CD4-positive, alpha-beta T cell treated with Interleukin-17A for 4 hours (primary cell): Measurements from ENCODE around the gene LAG3.

Experiments used
- DNase-seq: peaks from one replicate; pipeline ENCODE4 v3.0.0-alpha.2; 2020; ENCODE audit warnings: mixed read lengths

The LAG3 gene

GRCh38 chr12:6753772-6754356, 18.5 kb upstream of the LAG3 start:
- DNase-seq = no peak

- no peak for DNase-seq
These were observed 17.9 kb upstream of the LAG3 start for GRCh38 chr12:6754411-6754810.

GRCh38 chr12:6757028-6757690, 15.2 kb upstream of the LAG3 start:
- no peak for DNase-seq

- DNase-seq = no peak
These were observed 13.7 kb upstream of the LAG3 start for GRCh38 chr12:6758506-6759095.

- no peak for DNase-seq
These were observed 12.6 kb upstream of the LAG3 start for GRCh38 chr12:6759741-6760140.

- DNase-seq = no peak
These were observed 8.9 kb upstream of the LAG3 start for GRCh38 chr12:6763380-6763779.

- no peak for DNase-seq
These were observed 8.1 kb upstream of the LAG3 start for GRCh38 chr12:6764011-6764828.

- no peak for DNase-seq
These were observed 7.2 kb upstream of the LAG3 start for GRCh38 chr12:6765048-6765633.

- no peak for DNase-seq
These were observed 6.4 kb upstream of the LAG3 start, which contains the start of gene PTMS for GRCh38 chr12:6765634-6766581. Gene PTMS, plus strand, starts transcription at chr12:6766363. Its CDS starts 343 bp downstream, at chr12:6766706.

GRCh38 chr12:6766651-6767349, 5.5 kb upstream of the LAG3 start:
- DNase-seq = peak; percentile 67

- no peak for DNase-seq
These were observed 4.7 kb upstream of the LAG3 start for GRCh38 chr12:6767353-6768319.

GRCh38 chr12:6768437-6768914, 3.8 kb upstream of the LAG3 start:
- DNase-seq = no peak

- DNase-seq = no peak
These were observed 3.3 kb upstream of the LAG3 start for GRCh38 chr12:6768990-6769389.

GRCh38 chr12:6769666-6770065, 2.7 kb upstream of the LAG3 start:
- no peak for DNase-seq

GRCh38 chr12:6770094-6770493, 2.2 kb upstream of the LAG3 start:
- DNase-seq = no peak

GRCh38 chr12:6770600-6770999, 1.7 kb upstream of the LAG3 start:
- no peak for DNase-seq

- no peak for DNase-seq
These were observed 1.2 kb upstream of the LAG3 start for GRCh38 chr12:6771091-6771495.

GRCh38 chr12:6771509-6772330, 600 bp upstream of the LAG3 start:
- no peak for DNase-seq
